SIG-M5 treated with dmso at 0.1 percent for 504 hours (cell line): Measurements from ENCODE around the gene CENPT.

Experiments used
- DNase-seq: peaks from one replicate; lab custom pipeline; 2025; ENCODE audit not compliant: unreplicated experiment; lab: John Stamatoyannopoulos, UW

CENPT gene

DNA sequence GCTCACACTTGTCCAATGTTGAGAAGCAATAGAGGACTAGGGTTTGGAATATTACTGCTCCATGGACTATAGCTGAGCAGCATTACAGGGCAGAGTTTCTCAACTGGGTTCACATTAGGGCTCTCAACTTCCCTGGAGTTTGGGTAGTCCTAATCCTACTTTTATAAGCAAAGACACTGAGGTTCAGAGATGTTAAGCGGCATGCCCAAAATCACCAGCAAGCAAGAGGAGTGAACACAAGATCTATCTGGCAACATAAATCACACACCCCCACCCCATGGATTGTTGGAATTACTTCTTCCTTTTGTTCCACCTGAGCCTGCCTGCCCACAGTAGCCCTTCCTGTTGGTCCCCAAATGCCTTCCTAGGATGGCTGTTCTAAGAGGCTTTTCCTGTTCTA is 35.6 kb downstream of the CENPT start:
- no peak for DNase-seq

DNA sequence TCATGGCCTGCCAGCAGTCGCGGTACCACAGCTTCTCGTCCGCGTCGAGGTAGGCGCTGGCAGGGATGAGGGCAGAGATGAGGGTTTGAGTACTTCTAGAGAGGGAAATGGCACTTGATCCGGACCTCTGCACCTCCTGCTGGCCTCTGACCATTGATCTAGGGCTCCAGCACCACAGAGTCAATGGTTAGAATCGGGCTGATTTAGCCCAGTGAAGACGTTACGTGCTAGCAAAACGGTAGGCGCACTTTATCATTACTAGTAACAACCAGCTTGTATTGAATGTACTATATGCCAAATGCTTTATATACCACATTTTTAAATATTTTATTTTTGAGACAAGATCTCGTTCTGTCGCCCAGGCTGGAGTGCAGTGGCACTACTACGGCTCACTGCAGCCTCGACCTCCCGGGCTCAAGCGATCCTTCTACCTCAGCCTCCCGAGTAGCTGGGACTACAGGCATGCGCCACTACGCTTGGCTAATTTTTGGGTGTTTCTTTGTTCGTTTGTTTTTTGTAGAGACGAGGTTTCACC is 40.3 kb downstream of the CENPT start:
- no peak for DNase-seq

DNA sequence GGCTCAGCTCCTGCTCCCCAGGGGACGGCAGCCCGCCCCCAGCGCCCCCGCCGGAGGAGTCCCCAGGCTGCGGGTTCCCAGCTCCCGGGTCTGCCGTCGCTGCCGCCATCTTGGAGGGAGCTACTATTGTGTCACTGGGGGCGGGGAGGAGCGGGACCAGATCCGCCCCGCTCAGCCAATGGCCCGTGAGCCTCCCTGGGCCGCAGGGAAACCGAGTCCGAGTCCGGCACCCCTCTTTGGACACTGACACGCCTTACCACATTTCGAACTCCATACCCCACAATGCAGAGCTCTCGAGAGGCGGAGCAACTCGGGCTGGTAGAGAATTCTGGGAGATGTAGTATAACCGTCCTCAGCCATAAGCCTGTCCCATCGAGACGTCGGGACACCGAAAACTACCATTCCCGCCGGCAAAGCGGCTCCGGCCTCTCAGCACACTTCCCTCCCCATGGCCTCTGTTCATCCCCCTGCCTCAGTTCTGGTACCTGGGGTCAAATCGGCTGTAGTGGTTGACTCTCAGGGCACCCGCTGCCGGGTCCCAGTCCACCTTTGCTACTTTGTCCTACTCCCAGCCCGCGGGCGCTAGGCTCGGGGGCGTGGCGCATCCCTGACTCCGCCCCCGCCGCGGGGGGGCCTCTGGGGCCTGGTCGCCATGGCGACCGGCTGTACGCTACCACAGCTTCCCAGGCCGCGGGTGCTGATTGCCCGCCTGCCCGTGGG is 40.9 kb downstream of the CENPT start, which contains the start of the genes RANBP10 and TSNAXIP1:
Gene RANBP10 (minus strand): TSS at position 133 of the 720 bp plus-strand sequence. CDS start 24 bp downstream, at position 109.
Gene TSNAXIP1 (plus strand): TSS at position 462 of the 720 bp plus-strand sequence. CDS start 261 bp downstream, outside the sequence.
- peak; percentile 99 for DNase-seq

DNA sequence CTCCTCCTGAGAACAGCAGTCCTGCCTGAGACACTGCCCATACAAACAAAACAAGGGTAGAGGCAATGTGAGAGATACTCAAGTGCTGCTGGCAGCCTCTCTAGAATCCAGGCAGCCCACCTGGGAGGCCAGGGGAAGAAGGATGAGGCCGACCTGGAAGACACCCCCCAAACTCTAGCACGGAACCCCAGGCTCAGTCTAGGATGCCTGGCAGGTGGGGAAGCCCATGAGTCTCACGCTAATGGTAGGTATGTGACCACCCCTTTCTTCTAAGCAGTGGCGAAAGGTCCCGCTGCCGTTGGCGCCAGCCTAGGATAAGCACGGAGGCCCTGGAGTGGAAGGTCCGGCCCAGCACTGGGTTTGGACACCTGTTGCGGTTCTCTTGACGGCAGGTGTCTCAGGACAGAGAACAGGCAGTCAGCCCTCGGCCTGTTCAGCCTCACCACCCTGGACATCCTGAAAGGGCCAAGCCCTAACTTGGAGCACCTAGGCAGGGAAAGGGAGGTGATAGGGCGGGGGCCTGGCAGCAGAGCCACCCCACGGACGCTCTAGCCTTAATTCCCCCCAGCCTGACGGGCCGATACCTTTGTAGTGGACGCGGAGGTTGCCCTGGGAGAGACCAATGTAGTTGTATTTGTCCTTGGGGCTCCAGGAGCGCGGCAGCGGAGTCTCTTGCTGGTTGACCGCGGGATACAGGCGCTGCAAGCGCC is 41.6 kb downstream of the CENPT start:
- peak; percentile 11 for DNase-seq

DNA sequence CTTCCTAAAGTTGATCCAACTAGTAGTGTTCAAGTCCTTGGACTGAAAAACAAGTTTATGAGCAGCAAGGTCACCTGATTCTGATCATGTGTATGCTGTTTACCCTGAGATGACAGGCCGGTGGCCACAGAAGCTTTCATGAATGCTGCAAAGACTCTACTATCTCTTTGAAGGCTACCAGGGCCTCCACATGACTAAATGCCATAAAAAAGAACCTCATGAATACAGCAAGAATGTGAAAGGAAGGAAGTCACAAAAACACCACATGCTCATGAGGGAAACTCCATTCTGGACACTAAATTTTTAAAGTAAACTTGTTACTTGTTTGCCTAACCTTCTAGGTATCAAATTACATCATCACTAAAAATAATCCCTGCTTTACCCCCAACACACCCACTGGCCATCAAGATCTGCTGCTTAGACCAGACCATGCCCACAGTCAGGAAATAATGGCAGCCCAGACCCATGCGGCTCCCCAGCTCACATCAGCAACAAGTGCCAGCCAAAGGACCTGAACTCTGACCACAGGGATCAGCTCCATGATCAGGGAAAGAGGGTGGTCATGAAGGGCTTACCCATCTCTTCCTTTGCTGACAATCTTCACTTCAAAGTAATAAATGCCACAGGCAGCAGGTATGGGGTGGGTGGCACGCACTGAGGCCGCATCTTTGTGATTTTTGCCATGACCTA is 42.5 kb downstream of the CENPT start:
- no peak for DNase-seq

DNA sequence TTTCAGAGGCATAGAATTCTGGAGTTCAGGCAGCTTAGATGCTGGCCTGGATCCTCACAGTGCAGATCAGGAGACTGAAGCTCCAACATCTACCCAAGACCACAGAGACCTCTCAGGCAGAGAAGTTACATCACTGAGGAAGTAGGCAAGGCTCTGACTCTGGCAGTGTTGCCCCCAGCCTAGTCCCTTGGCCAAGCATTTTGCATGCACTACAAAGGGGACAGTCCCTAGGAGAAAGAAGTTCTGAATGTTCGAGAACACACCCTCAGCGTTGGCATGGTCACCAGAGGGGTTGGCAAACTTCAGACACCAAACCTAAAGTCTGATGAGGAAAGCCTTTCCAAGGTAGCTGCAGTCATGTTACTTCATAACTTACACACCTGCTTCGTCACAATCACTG is 43.6 kb downstream of the CENPT start:
- DNase-seq = peak; percentile 41

DNA sequence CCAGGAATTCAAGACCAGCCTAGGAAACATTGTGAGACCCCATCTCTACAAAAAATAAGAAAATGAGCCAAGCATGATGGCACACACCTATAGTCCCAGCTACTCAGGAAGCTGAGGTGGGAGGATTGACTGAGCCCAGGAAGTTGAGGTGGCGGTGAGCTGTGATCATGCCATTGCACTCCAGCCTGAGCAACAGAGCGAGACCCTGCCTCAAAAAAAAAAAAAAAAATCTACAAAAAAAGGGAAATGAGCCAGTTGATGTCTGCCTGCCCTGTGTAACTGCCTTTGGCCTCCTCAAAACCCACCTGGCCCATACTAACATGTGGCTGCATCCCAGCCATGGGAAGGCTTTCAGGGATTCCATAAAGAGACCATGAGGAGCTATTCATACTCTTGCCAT is 45.6 kb downstream of the CENPT start:
- DNase-seq = no peak

DNA sequence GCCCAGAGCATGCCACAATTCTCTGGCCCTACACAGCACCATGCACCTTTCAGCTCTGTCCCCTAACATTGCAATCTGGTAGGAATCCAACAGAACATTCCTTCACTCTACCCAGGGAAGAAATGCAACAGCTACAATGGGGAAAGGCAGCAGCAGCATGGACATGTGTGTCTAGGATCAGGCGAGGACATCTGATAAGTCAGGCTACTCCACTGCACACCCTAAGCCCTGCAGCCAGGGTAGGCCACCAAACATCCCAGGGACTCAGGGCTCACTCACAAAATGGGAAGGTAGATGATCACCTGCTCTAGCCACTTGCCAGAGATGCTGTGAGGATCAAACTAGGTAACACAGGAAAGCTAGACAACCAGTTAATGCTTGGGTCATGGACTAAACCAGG is 46.3 kb downstream of the CENPT start:
- DNase-seq = no peak

DNA sequence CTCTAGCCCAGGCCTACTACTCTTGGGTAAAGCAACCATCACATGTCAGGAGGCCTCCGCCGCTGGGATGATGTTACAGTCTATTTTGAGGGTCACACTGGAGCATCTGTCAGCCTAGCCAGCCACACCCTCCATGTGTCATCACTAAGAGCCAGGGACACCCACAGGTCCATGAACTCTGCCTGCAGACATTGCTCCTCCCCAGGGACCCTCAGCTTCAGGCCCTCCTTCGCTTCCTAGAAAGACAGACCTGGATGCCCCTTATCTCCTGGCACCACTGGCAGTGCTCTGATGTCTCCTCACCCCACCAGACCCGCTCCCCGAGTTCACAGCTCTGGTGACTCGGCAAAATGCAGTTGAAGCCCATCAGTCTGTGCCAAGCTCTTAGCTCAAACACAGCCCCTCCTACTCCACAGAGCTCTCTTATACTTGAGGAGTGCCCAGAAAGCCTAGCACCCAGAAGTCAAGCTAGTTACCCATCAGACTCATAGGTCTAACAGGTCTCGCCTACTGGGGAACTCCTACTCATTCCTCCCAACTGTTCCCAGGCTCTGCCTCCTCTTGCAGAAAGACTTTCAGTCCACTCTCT is 47.1 kb downstream of the CENPT start:
- peak; percentile 7 for DNase-seq

DNA sequence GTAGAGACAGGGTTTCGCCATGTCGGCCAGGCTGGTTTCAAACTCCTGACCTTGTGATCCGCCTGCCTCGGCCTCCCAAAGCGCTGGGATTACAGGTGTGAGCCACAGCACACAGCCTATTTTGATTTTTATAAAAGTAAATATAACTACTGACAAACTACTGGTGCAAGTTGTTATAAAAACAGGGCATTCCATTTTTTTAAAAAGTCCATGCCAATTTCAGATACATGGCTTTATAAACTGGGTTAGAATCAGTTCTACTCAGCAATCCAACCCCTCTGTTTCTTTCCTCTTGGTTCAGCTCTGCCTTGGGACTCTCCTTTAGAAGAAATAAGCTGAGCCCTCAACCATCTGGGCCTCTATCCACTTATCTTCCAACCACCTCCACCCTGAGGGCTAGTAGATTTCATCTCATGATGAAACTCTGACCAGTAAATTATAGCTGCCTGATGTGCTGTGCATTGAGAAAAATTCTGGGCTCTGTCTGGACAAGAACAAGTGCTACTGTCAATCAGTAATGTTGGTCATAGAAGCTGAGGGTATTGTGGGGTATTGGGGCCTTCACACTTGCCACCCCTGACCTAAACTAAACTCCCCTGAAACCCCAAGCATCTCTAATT is 51.3 kb downstream of the CENPT start:
- no peak for DNase-seq

DNA sequence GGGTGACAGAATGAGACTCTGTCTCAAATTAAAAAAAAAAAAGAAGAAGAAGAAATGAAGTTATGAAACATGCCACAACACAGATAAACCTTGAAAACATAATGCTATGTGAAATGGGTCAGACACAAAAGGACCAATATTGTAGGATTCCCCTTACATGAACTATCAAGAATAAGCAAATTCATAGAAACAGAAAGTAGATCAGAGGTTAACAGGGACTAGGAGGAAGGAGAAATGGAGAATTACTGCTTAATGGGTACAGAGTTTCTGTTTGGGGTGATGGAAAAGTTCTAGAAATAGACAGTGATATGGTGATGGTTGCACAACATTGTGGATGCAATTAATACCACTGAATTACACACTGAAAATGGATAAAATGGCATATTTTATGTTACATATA is 57.4 kb downstream of the CENPT start:
- no peak for DNase-seq

DNA sequence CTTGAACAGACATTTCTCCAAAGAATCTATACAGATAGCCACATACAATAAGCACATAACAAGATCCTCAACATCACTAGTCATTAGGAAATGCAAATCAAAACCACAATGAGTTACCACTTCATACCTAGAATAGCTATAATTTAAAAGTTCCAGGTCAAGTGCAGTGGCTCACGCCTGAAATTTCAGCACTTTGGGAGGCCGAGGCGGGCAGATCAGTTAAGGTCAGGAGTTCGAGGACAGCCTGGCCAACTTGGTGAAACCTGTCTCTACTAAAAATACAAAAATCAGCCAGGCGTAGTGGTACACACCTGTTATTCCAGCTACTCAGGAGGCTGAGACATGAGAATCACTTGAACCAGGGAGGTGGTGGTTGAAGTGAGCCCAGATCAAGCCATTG is 61.0 kb downstream of the CENPT start:
- no peak for DNase-seq

DNA sequence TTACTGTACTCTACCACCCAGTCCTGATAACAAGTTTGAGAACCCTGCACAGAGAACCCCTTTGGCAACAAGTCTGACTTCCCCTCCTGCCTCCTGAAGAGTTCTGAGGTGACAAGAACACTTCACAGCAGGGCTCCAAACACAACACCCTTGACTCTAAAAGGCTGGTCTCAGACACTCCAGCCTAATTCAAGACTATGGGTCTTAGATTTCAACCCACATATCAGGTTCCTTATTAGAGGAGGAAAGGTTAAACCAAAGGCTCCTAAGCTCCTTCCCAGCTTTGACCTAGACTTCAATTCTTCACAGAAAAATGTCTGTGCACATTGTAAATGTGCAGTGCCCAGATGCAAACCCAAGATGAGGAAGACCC is 64.2 kb downstream of the CENPT start:
- no peak for DNase-seq

DNA sequence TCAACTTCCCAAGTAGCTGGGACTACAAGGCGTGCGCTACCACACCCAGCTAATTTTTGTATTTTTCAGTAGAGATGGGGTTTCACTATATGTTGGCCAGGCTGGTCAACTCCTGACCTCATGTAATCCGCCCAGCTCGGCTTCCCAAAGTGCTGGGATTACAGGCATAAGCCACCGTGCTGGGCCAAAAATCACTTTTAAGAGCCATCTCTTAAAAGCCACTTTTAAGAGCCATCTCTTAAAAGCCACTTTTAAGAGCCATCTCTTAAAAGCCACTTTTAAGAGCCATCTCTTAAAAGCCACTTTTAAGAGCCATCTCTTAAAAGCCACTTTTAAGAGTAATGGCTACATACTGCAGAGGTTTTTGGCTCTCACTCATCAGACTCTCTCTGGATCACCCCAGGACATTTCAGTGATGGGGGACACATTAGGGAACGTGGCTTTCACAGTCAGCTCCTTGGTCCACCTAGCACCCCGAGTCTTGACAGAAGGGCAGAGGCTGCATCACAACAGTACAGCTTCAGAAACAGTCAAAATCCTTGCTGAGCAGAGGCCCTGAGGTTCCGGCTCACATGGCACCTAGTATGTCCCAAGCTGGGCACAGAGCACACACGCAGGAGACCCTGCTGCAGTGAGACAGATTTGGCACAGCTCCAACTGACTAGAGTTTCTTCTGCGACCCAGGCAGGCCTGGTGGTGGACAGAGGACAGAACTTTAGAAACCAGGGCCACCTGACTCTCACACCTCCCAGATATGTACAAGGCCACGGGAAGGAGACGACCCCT is 64.7 kb downstream of the CENPT start:
- no peak for DNase-seq

DNA sequence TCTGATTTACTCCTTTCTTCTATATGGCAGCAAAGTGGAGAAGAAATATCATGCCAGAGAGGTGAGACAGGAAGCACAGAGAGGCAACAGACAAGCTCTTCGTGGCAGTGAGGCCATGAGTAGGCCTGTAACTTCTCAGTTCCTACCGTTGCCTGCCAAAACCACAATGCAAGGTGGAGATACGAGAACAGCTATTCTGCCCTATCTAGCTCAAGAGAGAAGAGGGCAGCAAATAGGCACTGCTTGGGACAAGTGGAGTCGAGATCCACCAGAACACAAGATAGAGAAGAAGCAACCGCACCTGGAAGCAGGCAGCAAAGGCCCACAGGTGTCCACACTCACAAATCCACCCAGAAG is 66.0 kb downstream of the CENPT start:
- no peak for DNase-seq

DNA sequence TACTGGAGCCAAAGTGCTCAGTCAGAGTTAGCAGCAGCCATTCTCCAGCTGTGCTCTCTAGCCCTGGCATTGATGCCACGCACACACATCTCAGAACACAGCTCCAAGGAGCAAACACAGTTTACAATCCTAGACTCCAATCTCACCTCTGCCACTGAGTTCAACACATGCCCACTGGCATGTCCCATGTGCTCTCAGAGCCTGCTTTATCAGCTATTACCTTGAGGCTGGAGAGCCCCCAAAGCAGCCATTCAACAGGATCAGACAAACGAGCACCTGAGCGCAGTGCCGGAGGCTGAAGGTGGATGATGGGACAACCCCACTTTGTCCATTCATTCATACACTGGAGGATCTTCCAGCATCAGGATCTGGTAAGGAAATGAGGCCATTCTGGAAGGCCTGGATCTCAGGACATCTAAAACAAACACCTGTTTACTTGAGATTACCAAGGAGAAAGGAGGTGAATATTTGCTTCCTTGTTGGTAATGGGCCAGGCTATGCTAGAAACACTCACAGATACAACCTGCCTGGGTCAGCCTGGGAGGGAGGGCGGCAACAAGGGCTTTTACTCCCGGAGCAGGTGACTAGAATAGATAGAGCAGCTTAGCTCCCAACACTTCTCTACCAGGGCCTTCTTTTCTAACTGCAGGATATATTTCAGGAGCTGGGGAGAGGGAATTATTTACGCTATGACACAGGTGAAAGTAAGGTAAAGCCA is 66.5 kb downstream of the CENPT start:
- no peak for DNase-seq

DNA sequence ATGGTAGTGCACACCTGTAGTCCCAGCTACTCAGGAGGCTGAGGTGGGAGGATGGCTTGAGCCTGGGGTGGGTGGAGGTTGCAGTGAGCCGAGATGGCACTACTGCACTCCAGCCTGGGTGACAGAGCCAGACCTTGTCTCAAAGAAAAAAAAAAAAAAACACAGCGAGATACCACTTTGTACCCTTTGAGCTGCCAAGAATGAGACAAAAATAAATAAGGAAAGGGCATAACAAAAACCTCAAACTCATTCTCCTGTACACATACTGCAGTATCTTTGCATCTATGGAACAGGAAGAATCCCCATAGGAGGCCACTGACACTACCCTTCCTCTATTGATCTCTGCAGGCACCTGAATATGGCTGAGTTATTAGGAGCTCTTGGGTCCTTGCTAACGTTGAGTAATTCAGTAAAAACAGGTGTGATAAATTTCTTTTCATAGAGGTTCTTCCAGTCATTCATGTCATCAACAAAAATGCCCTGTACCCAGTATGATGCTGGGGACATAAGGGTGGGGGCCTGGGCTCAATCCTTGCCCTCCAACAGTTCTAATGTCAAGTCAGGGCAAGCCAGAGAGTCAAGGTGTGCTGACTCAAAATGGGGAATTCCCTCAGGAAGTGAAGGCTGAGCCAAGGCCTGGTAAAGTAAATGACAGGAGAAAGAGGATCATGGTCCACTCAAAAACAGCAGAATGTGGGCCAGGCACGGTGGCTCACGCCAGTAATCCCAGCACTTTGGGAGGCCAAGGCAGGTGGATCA is 68.1 kb downstream of the CENPT start:
- no peak for DNase-seq
